ENCODE measurements around the gene UVRAG. TPM values are rescaled to one million over a fixed set of nuclear protein-coding genes. Genes with fewer than 3 reads are reported as not detected.

The UVRAG gene
- total and polyA plus RNA-seq, 2 of the 13 experiments (the other 11 are each of a cell fraction or from before 2014, with no cell fraction given) = 9.7 to 17.3 TPM

DNA sequence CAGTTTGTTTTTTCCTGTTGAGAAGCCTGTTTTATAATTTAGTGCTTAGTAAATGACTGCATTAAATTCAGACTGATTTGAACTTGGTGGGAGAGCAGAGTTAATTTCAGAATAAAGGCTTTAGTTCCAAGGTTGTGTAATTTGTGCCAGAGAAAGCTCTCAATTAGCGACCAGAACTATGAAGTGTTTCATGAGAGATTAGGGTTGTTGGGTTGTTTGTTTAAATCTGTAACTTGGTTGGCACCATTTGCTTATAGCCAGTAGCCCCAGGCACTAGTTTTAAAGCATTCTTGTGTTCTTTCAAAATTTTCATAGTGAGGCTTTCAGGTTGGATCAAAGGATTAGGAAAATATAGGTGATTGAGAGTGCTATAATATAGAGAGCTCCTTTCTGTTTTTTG is 25.5 kb downstream of the UVRAG start:
- FAIRE-seq (no peak), DNase-seq (ENCODE audit: low spot score) (no peak), ATAC-seq (no peak)
- ChIA-PET CTCF (ENCODE audit: low intra/inter-chr PET ratio, low total read pairs) (no interaction called here), POLR2A (no interaction called here)
- peaks cover 1 to 8% of the 10 kb centered on the region in 2 experiments; a peak in 4 of 5 replicates for H3K36me3 ChIP-seq (replicated peaks in 1 of 2; ENCODE audit: control insufficient read depth in 1 of 2, insufficient read depth in 2 of 2, low read length in 2 of 2)
- 84% methylated on average over 1 of the region's 1 CpG for WGBS (ENCODE audit: low lambda C conversion rate)
- H3K79me2 ChIP-seq (ENCODE audit: insufficient read depth, low read length) = peaks cover 10% of the 10 kb centered on the region
- no peak overlapping the region for H3K9ac ChIP-seq (ENCODE audit: insufficient read depth, low read depth, low read length)
- H3K27ac ChIP-seq (ENCODE audit: extremely low read length, insufficient read depth, low read length) = no peak overlapping the region
- H3K4me1 ChIP-seq (ENCODE audit: insufficient read depth, low read length) = no peaks in the 10 kb centered on the region
- H3K27me3 ChIP-seq (ENCODE audit: control insufficient read depth in 1 of 2, insufficient read depth in 2 of 2, low read length in 2 of 2) = no peaks in the 10 kb centered on the region
- intact Hi-C loops (cut with micrococcal nuclease; ENCODE audit: unreplicated experiment) = no loop called here
- no peaks in the 10 kb centered on the region for H4K20me1 ChIP-seq (ENCODE audit: insufficient read depth, low read length)
- in situ Hi-C loops (cut with HindIII; ENCODE audit: extremely low pct_ligation_motif_present, low pct_unique_long_range_greater_than_20kb) = no loop called here
- H3K4me3 ChIP-seq (replicated peaks in 1 of 3; ENCODE audit: insufficient read depth in 1 of 3, low read depth in 2 of 3, low read length in 3 of 3) = no peak overlapping the region
- no peak overlapping the region for H3K4me2 ChIP-seq (ENCODE audit: low read depth, low read length)
- no peaks in the 10 kb centered on the region for H3K9me3 ChIP-seq (ENCODE audit: low read length)
- no TSS peak for BruUV-seq (replicated peaks)
- TF ChIP-seq ZNF362 (CRISPR knock-in tag; IDR thresholded peaks at IDR 0.05; ENCODE audit: borderline replicate concordance) (no peak), JUND (CRISPR knock-in tag; IDR thresholded peaks at IDR 0.05) (no peak), PHF8 (CRISPR knock-in tag; IDR thresholded peaks at IDR 0.05) (no peak), MTA1 (CRISPR knock-in tag; IDR thresholded peaks at IDR 0.05; ENCODE audit: borderline replicate concordance) (no peak)
- H2AFZ ChIP-seq (ENCODE audit: low read length) = no peak overlapping the region

GRCh38 chr11:75841739-75842138 is 26.7 kb downstream of the UVRAG start:
- CTCF ChIA-PET (ENCODE audit: low intra/inter-chr PET ratio, low total read pairs) = no interaction called here
- Histone ChIP-seq H2AFZ (ENCODE audit: low read length) (no peak overlapping the region), H3K27me3 (ENCODE audit: control insufficient read depth in 1 of 2, insufficient read depth in 2 of 2, low read length in 2 of 2) (no peaks in the 10 kb centered on the region), H3K27ac (ENCODE audit: extremely low read length, insufficient read depth, low read length) (no peak overlapping the region), H4K20me1 (ENCODE audit: insufficient read depth, low read length) (no peaks in the 10 kb centered on the region), H3K9ac (ENCODE audit: insufficient read depth, low read depth, low read length) (no peak overlapping the region), H3K4me2 (ENCODE audit: low read depth, low read length) (no peak overlapping the region), H3K79me2 (ENCODE audit: insufficient read depth, low read length) (peaks cover 13% of the 10 kb centered on the region), H3K4me1 (ENCODE audit: insufficient read depth, low read length) (no peaks in the 10 kb centered on the region), H3K36me3 (replicated peaks in 1 of 2; ENCODE audit: control insufficient read depth in 1 of 2, insufficient read depth in 2 of 2, low read length in 2 of 2) (peaks cover 1 to 8% of the 10 kb centered on the region in 2 experiments; a peak in 4 of 5 replicates), H3K9me3 (ENCODE audit: low read length) (no peaks in the 10 kb centered on the region), H3K4me3 (replicated peaks in 1 of 3; ENCODE audit: insufficient read depth in 1 of 3, low read depth in 2 of 3, low read length in 3 of 3) (no peak overlapping the region)
- BruUV-seq (replicated peaks) = no TSS peak
- POLR2A ChIA-PET = no interaction called here
- ATAC-seq (no peak), FAIRE-seq (no peak), DNase-seq (ENCODE audit: low spot score) (no peak)
- in situ Hi-C loops (cut with HindIII; ENCODE audit: extremely low pct_ligation_motif_present, low pct_unique_long_range_greater_than_20kb) = no loop called here
- intact Hi-C loops (cut with micrococcal nuclease; ENCODE audit: unreplicated experiment) = no loop called here
- 99% methylated on average over 2 of the region's 2 CpGs for WGBS (ENCODE audit: low lambda C conversion rate)
- TF ChIP-seq, protein P1, sequence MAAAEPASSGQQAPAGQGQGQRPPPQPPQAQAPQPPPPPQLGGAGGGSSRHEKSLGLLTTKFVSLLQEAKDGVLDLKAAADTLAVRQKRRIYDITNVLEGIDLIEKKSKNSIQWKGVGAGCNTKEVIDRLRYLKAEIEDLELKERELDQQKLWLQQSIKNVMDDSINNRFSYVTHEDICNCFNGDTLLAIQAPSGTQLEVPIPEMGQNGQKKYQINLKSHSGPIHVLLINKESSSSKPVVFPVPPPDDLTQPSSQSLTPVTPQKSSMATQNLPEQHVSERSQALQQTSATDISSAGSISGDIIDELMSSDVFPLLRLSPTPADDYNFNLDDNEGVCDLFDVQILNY (CRISPR knock-in tag; conservative IDR thresholded peaks at IDR 0.05) = no peak
- no peak for TF ChIP-seq GRHL1 (CRISPR knock-in tag; conservative IDR thresholded peaks at IDR 0.05)
- TF ChIP-seq ZNF160 (CRISPR knock-in tag; IDR thresholded peaks at IDR 0.05) = no peak
- no peak for TF ChIP-seq ZNF124 (CRISPR knock-in tag; IDR thresholded peaks at IDR 0.05)
- no peak for TF ChIP-seq FOSL2 (CRISPR knock-in tag; IDR thresholded peaks at IDR 0.05)
- no peak for TF ChIP-seq NR2F2 (IDR thresholded peaks at IDR 0.05; ENCODE audit: borderline replicate concordance, low read depth)
- TF ChIP-seq ZNF879 (CRISPR knock-in tag; IDR thresholded peaks at IDR 0.05) = no peak
- TF ChIP-seq, protein P2, sequence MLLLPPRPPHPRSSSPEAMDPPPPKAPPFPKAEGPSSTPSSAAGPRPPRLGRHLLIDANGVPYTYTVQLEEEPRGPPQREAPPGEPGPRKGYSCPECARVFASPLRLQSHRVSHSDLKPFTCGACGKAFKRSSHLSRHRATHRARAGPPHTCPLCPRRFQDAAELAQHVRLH (CRISPR knock-in tag; IDR thresholded peaks at IDR 0.05; ENCODE audit: borderline replicate concordance, low read depth) = no peak
- TF ChIP-seq ZNF510 (CRISPR knock-in tag; IDR thresholded peaks at IDR 0.05; ENCODE audit: low read depth) = no peak
- TF ChIP-seq NCOA5 (CRISPR knock-in tag; IDR thresholded peaks at IDR 0.05) = no peak
- TF ChIP-seq ZSCAN31 (CRISPR knock-in tag; IDR thresholded peaks at IDR 0.05; ENCODE audit: low read depth) = no peak

Measured in HepG2 (cell line).